ENCODE measurements around the gene INPP5A. TPM values are rescaled to one million over a fixed set of nuclear protein-coding genes. Genes with fewer than 3 reads are reported as not detected.

Gene INPP5A
- total RNA-seq, 1 donor from 2014 or later = 36.3 TPM

DNA sequence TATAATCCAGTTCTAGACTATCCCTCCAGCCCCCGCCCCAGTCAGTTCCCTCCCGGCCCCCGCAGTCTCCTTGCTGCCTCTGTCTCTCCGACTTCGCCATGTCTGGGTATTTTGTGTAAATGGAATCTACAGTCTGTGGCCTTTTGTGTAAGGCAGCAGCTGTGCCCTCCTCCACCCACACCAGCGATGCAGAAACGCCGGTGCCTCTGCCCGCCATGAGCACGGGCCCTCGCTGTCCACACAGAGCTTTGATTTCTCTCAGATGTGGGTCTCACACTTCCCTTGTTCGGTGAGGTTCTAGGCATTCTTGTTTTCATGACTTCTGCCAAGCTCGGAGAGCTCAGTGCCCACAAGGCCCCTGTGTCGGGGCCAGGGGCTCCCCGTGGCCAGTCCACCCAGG lies 210.5 kb downstream of the INPP5A start:
- peaks cover 4% of the 10 kb centered on the region for H3K27me3 Mint-ChIP-seq (ENCODE audit: unreplicated experiment)
- TF ChIP-seq, protein P1, sequence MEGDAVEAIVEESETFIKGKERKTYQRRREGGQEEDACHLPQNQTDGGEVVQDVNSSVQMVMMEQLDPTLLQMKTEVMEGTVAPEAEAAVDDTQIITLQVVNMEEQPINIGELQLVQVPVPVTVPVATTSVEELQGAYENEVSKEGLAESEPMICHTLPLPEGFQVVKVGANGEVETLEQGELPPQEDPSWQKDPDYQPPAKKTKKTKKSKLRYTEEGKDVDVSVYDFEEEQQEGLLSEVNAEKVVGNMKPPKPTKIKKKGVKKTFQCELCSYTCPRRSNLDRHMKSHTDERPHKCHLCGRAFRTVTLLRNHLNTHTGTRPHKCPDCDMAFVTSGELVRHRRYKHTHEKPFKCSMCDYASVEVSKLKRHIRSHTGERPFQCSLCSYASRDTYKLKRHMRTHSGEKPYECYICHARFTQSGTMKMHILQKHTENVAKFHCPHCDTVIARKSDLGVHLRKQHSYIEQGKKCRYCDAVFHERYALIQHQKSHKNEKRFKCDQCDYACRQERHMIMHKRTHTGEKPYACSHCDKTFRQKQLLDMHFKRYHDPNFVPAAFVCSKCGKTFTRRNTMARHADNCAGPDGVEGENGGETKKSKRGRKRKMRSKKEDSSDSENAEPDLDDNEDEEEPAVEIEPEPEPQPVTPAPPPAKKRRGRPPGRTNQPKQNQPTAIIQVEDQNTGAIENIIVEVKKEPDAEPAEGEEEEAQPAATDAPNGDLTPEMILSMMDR (IDR thresholded peaks at IDR 0.05; ENCODE audit: partially characterized antibody, unreplicated experiment) = no peak
- no peak overlapping the region for H3K27ac Mint-ChIP-seq (ENCODE audit: unreplicated experiment)
- DNase-seq = no peak
- H3K4me1 Mint-ChIP-seq (ENCODE audit: low read depth, unreplicated experiment) = peaks cover 13% of the 10 kb centered on the region
- no peaks in the 10 kb centered on the region for H3K36me3 Mint-ChIP-seq (ENCODE audit: unreplicated experiment)
- H3K9me3 Mint-ChIP-seq (ENCODE audit: unreplicated experiment) = peaks cover 4% of the 10 kb centered on the region
- no peak overlapping the region for H3K4me3 Mint-ChIP-seq (ENCODE audit: unreplicated experiment)

DNA sequence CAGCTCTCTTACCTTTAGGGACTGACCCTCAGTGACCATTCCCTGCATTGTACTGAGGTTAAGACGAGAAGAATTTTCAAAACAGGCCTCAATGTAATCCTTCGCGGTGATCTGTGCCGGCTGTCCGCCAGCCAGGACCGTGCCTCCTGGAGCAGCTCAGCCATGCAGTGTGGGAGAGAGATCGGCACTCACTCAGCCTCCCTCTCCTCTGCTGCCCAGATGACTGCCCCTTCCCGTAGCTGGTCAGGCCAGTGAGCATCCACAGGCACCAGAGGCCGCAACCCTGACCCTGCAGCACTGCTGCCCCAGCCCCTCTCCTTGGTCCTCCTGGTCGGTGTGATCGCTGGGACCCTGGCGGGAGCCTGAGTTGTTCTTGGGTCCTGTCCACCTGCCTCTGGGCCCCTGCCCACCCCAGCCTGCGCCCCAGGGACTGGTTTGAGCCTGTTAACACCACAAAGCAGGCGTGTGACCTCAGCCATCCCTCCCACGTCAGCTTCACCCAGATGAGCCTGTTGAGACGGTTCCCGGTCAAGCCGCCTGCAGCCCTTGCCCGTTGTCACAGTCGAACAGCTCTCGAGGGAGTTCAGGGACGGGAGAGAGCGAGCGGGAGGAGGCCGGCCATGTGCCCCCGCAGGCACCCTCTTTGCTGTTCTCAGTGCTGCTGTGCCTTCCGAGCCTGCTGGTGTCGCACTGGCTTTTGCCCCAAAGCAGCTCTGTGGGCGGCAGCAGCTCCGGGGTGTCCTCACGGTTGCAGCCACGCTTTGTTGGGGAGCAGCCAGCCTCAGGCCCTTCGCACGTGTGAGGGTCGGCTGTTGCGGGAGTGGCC lies 211.2 kb downstream of the INPP5A start:
- Mint-ChIP-seq H3K36me3 (ENCODE audit: unreplicated experiment) (no peaks in the 10 kb centered on the region), H3K27me3 (ENCODE audit: unreplicated experiment) (peaks cover 5% of the 10 kb centered on the region)

DNA sequence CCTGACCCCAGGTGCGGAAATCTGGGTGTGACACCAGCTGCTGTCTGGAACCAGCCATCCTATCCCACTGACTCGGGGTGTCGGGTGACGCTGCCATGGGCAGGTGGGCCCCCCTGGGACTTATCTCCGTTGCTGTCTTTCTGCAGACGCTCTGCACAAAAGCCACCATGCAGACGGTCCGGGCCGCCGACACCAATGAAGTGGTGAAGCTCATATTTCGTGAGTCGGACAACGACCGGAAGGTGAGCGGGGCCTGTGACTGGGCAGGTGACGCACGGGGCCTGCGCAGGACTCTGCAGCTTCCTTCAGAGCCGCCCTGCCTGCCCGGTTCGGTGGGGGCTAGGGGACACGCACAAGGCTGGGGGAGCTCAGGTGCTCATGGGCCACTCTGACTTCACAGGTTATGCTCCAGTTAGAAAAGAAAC lies 211.8 kb downstream of the INPP5A start:
- TF ChIP-seq, protein P1 (IDR thresholded peaks at IDR 0.05; ENCODE audit: partially characterized antibody, unreplicated experiment) = no peak
- Mint-ChIP-seq H3K27ac (ENCODE audit: unreplicated experiment) (no peak overlapping the region), H3K4me3 (ENCODE audit: unreplicated experiment) (no peak overlapping the region), H3K36me3 (ENCODE audit: unreplicated experiment) (no peaks in the 10 kb centered on the region), H3K9me3 (ENCODE audit: unreplicated experiment) (peaks cover 6% of the 10 kb centered on the region), H3K4me1 (ENCODE audit: low read depth, unreplicated experiment) (peaks cover 18% of the 10 kb centered on the region), H3K27me3 (ENCODE audit: unreplicated experiment) (peaks cover 7% of the 10 kb centered on the region)
- DNase-seq = no peak

More for the DNA sequence above, 211.2 kb downstream of the INPP5A start:
- Mint-ChIP-seq H3K9me3 (ENCODE audit: unreplicated experiment) (peaks cover 5% of the 10 kb centered on the region), H3K27ac (ENCODE audit: unreplicated experiment) (no peak overlapping the region), H3K4me1 (ENCODE audit: low read depth, unreplicated experiment) (peaks cover 13% of the 10 kb centered on the region), H3K4me3 (ENCODE audit: unreplicated experiment) (no peak overlapping the region)
- TF ChIP-seq, protein P1 (IDR thresholded peaks at IDR 0.05; ENCODE audit: partially characterized antibody, unreplicated experiment) = no peak
- DNase-seq = no peak

DNA sequence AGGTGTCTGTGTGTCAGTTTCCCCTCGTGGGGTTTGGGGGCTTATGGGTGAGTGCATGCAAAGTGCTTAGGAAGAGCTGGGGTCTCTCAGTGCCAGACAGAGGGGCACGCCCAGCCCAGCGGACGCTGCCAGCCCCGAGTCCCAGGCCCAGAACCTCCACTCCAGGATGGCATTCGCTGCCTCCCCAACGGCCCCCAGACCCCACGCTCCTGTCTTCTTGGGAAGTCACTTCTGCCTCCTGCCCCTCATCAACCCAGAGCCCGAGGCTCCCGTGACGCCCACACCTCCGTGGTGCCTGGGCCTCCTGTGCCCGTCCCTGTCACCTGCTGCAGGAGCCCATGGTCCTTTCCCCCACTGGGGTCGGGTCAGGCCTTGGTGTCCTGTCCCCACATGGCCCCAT lies 213.3 kb downstream of the INPP5A start:
- Mint-ChIP-seq H3K4me1 (ENCODE audit: low read depth, unreplicated experiment) (peaks cover 20% of the 10 kb centered on the region), H3K4me3 (ENCODE audit: unreplicated experiment) (no peak overlapping the region), H3K36me3 (ENCODE audit: unreplicated experiment) (peaks cover 8% of the 10 kb centered on the region), H3K9me3 (ENCODE audit: unreplicated experiment) (peaks cover 14% of the 10 kb centered on the region), H3K27me3 (ENCODE audit: unreplicated experiment) (peaks cover 11% of the 10 kb centered on the region), H3K27ac (ENCODE audit: unreplicated experiment) (no peak overlapping the region)
- TF ChIP-seq, protein P1 (IDR thresholded peaks at IDR 0.05; ENCODE audit: partially characterized antibody, unreplicated experiment) = no peak
- DNase-seq = no peak

DNA sequence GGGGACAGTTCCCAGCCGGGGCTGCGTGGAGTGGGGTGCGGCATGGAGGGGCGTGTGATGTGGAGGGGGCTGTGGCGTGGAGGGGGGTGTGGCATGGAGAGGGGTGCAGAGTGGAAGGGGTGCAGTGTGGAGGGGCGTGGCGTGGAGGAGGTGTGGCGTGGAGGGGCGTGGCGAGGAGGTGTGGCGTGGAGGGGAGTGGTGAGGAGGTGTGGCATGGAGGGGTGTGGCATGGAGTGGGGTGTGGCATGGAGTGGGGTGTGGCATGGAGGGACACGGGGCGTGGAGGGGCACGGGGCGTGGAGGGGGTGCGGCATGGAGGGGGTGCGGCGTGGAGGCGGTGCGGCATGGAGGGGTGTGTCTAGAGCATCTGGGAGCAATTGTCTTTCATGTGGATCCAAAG lies 214.8 kb downstream of the INPP5A start:
- Mint-ChIP-seq H3K27me3 (ENCODE audit: unreplicated experiment) (peaks cover 14% of the 10 kb centered on the region), H3K9me3 (ENCODE audit: unreplicated experiment) (peaks cover 14% of the 10 kb centered on the region), H3K36me3 (ENCODE audit: unreplicated experiment) (peaks cover 8% of the 10 kb centered on the region), H3K4me3 (ENCODE audit: unreplicated experiment) (no peak overlapping the region), H3K27ac (ENCODE audit: unreplicated experiment) (no peak overlapping the region), H3K4me1 (ENCODE audit: low read depth, unreplicated experiment) (peaks cover 18% of the 10 kb centered on the region)
- TF ChIP-seq, protein P1 (IDR thresholded peaks at IDR 0.05; ENCODE audit: partially characterized antibody, unreplicated experiment) = no peak
- DNase-seq = no peak
